Measurements from ENCODE around the gene EXOC4.

Gene EXOC4

DNA sequence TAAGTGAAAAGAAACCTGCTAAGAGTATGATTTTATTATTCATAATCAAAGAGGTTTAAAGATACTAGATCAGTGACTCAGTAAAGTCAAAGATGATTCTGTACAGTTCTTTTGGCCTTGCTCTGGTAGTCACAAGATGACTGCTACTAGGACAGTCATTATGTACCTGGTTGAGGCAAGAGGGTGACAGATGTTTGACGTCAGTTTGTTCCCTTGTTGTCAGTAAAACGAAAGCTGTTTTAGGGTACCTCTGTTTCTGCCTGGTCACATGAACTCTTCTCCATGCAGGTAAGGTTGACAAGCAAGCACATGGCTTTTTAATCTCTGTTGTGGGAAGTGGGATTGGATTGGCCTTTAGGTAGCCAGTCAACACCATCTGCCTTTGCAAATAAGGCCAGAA is 308.0 kb downstream of the EXOC4 start:
- Histone ChIP-seq H3K36me3 (ENCODE audit: insufficient read depth, insufficient read length, low read length) (no peaks in the 10 kb centered on the region), H3K27me3 (ENCODE audit: insufficient read depth, insufficient read length) (no peaks in the 10 kb centered on the region), H3K9ac (ENCODE audit: insufficient read length, low read depth) (no peak overlapping the region), H3K4me1 (ENCODE audit: insufficient read depth, insufficient read length) (no peaks in the 10 kb centered on the region), H3K9me3 (ENCODE audit: insufficient read depth, low read length) (no peaks in the 10 kb centered on the region), H3K4me3 (ENCODE audit: insufficient read length, low read depth) (no peak overlapping the region)
- TF ChIP-seq YY1 (IDR thresholded peaks at IDR 0.05; ENCODE audit: insufficient read depth, insufficient read length) (no peak), ZNF274 (IDR thresholded peaks at IDR 0.05; ENCODE audit: low read depth, low read length) (no peak), SUZ12 (IDR thresholded peaks at IDR 0.05; ENCODE audit: extremely low read depth, insufficient read depth, insufficient read length) (no peak)
- no peak for DNase-seq (ENCODE audit: low read depth, low spot score)

DNA sequence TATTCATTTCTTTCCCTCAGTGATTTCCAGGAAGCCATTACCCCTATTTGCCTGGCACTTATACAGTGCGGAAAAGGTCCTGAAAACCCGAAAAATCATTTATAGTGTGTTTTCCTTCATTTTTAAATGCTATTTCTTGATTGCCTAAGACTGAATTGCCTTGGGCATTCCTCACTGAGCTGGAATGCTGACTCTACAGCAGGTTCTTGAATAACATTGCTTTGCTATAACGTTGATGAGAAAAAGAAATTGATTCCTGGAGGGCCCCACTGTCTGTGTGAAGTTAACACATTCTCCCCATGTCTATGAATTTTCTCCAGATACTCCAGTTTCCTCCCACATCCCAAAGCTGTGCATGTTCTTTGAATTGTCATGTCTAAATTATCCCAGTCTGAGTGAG is 308.5 kb downstream of the EXOC4 start:
- DNase-seq (ENCODE audit: low read depth, low spot score) = no peak
- H3K4me3 ChIP-seq (ENCODE audit: insufficient read length, low read depth) = no peak overlapping the region
- no peaks in the 10 kb centered on the region for H3K4me1 ChIP-seq (ENCODE audit: insufficient read depth, insufficient read length)
- H3K27me3 ChIP-seq (ENCODE audit: insufficient read depth, insufficient read length) = no peaks in the 10 kb centered on the region
- H3K36me3 ChIP-seq (ENCODE audit: insufficient read depth, insufficient read length, low read length) = no peaks in the 10 kb centered on the region
- H3K9ac ChIP-seq (ENCODE audit: insufficient read length, low read depth) = no peak overlapping the region
- TF ChIP-seq ZNF274 (IDR thresholded peaks at IDR 0.05; ENCODE audit: low read depth, low read length) = no peak
- no peak for TF ChIP-seq SUZ12 (IDR thresholded peaks at IDR 0.05; ENCODE audit: extremely low read depth, insufficient read depth, insufficient read length)
- TF ChIP-seq YY1 (IDR thresholded peaks at IDR 0.05; ENCODE audit: insufficient read depth, insufficient read length) = no peak
- H3K9me3 ChIP-seq (ENCODE audit: insufficient read depth, low read length) = no peaks in the 10 kb centered on the region

DNA sequence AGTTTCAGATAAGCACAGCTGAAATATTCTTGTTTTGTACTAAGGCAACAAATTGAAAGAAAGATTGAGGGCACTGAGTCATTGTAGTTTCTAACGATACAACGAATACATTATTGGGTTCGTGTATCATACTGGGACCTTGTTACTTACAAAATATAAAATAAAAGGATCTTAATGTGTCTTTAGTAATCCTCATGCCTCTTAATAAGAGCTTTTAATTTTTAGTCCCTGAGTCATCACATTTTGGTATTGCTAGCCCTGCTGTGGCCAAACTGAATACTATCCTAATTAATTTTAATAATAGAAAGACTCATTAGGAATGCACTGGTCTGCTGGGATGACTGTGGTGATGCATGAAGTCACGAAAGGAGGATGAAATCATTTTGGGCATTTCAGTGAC is 309.7 kb downstream of the EXOC4 start:
- H3K36me3 ChIP-seq (ENCODE audit: insufficient read depth, insufficient read length, low read length) = no peaks in the 10 kb centered on the region
- no peak for DNase-seq (ENCODE audit: low read depth, low spot score)
- TF ChIP-seq YY1 (IDR thresholded peaks at IDR 0.05; ENCODE audit: insufficient read depth, insufficient read length) (no peak), ZNF274 (IDR thresholded peaks at IDR 0.05; ENCODE audit: low read depth, low read length) (no peak), SUZ12 (IDR thresholded peaks at IDR 0.05; ENCODE audit: extremely low read depth, insufficient read depth, insufficient read length) (no peak)

DNA sequence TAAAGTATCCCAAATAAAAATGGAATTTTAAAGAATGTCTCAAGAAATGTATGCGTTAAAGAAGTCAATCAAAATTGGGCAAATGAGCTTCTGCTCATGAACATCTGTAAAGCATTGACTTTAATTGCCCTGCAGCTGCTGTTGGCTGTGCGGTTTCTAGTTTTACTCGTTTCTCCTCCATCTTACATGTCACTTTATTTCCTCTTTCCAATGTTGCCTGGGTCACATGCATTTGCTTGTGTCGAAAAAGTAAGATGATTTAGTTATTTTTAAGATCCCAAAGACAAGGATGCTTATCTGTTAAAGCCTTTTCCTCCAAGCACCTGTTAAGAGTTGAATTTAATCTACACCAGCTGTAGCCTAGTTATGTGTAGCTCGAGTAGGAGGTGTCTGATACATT is 310.4 kb downstream of the EXOC4 start:
- TF ChIP-seq SUZ12 (IDR thresholded peaks at IDR 0.05; ENCODE audit: extremely low read depth, insufficient read depth, insufficient read length) (no peak), YY1 (IDR thresholded peaks at IDR 0.05; ENCODE audit: insufficient read depth, insufficient read length) (no peak), ZNF274 (IDR thresholded peaks at IDR 0.05; ENCODE audit: low read depth, low read length) (no peak)
- Histone ChIP-seq H3K27me3 (ENCODE audit: insufficient read depth, insufficient read length) (no peaks in the 10 kb centered on the region), H3K4me1 (ENCODE audit: insufficient read depth, insufficient read length) (no peaks in the 10 kb centered on the region), H3K36me3 (ENCODE audit: insufficient read depth, insufficient read length, low read length) (no peaks in the 10 kb centered on the region), H3K4me3 (ENCODE audit: insufficient read length, low read depth) (no peak overlapping the region), H3K9me3 (ENCODE audit: insufficient read depth, low read length) (no peaks in the 10 kb centered on the region), H3K9ac (ENCODE audit: insufficient read length, low read depth) (no peak overlapping the region)
- DNase-seq (ENCODE audit: low read depth, low spot score) = no peak

More for the DNA sequence above, 309.7 kb downstream of the EXOC4 start:
- Histone ChIP-seq H3K27me3 (ENCODE audit: insufficient read depth, insufficient read length) (no peaks in the 10 kb centered on the region), H3K9me3 (ENCODE audit: insufficient read depth, low read length) (no peaks in the 10 kb centered on the region), H3K4me3 (ENCODE audit: insufficient read length, low read depth) (no peak overlapping the region), H3K4me1 (ENCODE audit: insufficient read depth, insufficient read length) (no peaks in the 10 kb centered on the region), H3K9ac (ENCODE audit: insufficient read length, low read depth) (no peak overlapping the region)

DNA sequence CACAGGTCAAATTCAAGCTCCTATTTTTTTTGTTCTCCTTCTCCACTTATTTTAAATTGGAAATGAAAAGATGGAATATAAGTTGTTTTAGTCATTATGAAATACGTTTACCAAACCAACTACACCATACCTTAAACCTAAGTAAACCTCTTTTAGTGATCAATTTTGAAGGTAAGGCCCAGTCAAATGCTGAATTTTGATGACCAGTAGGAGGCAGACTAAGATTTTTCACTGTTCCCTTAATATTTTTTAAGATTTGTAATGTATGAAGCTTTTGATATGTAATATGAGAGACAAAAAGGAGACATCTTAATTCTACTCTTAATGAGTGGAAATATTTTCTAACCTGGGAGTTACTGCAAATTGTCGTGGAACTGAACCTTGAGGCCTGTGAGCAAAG is 311.6 kb downstream of the EXOC4 start:
- no peaks in the 10 kb centered on the region for H3K9me3 ChIP-seq (ENCODE audit: insufficient read depth, low read length)
- no peak overlapping the region for H3K4me3 ChIP-seq (ENCODE audit: insufficient read length, low read depth)
- H3K4me1 ChIP-seq (ENCODE audit: insufficient read depth, insufficient read length) = no peaks in the 10 kb centered on the region
- H3K27me3 ChIP-seq (ENCODE audit: insufficient read depth, insufficient read length) = no peaks in the 10 kb centered on the region
- H3K36me3 ChIP-seq (ENCODE audit: insufficient read depth, insufficient read length, low read length) = no peaks in the 10 kb centered on the region
- no peak for TF ChIP-seq YY1 (IDR thresholded peaks at IDR 0.05; ENCODE audit: insufficient read depth, insufficient read length)
- TF ChIP-seq SUZ12 (IDR thresholded peaks at IDR 0.05; ENCODE audit: extremely low read depth, insufficient read depth, insufficient read length) = no peak
- TF ChIP-seq ZNF274 (IDR thresholded peaks at IDR 0.05; ENCODE audit: low read depth, low read length) = no peak
- no peak overlapping the region for H3K9ac ChIP-seq (ENCODE audit: insufficient read length, low read depth)
- no peak for DNase-seq (ENCODE audit: low read depth, low spot score)

DNA sequence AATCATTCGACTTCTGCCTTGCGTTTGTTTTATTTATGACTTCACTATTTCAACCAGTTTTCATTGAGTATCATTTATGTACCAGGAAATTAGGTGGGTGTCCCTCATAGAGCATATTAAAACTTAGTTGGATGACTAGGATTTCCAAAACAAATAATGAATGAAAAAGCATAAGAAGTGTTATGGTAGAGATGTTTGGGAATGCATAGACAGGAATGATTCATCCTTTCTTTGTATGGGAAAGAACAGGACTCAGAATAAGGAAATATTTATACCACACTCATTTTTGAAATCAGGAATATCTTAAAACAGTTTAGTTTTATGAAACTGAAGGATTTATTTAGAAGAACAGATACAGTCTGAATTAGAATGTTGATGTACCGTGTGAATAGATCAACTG is 315.7 kb downstream of the EXOC4 start:
- DNase-seq (ENCODE audit: low read depth, low spot score) = no peak
- no peaks in the 10 kb centered on the region for H3K27me3 ChIP-seq (ENCODE audit: insufficient read depth, insufficient read length)
- no peaks in the 10 kb centered on the region for H3K36me3 ChIP-seq (ENCODE audit: insufficient read depth, insufficient read length, low read length)
- no peak for TF ChIP-seq ZNF274 (IDR thresholded peaks at IDR 0.05; ENCODE audit: low read depth, low read length)
- H3K4me1 ChIP-seq (ENCODE audit: insufficient read depth, insufficient read length) = no peaks in the 10 kb centered on the region
- H3K9ac ChIP-seq (ENCODE audit: insufficient read length, low read depth) = no peak overlapping the region
- H3K4me3 ChIP-seq (ENCODE audit: insufficient read length, low read depth) = no peak overlapping the region
- H3K9me3 ChIP-seq (ENCODE audit: insufficient read depth, low read length) = no peaks in the 10 kb centered on the region

DNA sequence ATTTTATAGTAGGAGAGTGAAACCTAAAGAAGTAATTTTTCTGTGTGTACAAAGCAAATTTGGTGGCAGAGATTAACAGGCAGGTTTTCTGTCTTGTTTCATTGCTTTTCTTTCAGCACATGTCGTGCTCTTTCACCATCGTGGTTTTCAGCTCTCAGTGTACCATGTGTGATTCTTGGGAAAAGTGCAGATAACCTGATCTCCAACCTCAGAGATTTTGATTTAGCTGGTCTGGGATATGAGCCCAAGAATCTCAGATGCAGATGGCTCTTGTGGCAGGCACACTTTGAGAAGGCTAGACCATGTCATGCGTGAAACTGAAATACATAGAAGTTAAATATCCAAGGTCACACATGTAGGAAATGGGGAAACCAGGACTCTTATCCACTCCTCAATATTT is 317.4 kb downstream of the EXOC4 start:
- H3K27me3 ChIP-seq (ENCODE audit: insufficient read depth, insufficient read length) = no peaks in the 10 kb centered on the region
- H3K36me3 ChIP-seq (ENCODE audit: insufficient read depth, insufficient read length, low read length) = no peaks in the 10 kb centered on the region
- TF ChIP-seq YY1 (IDR thresholded peaks at IDR 0.05; ENCODE audit: insufficient read depth, insufficient read length) = no peak
- no peak for TF ChIP-seq SUZ12 (IDR thresholded peaks at IDR 0.05; ENCODE audit: extremely low read depth, insufficient read depth, insufficient read length)
- TF ChIP-seq ZNF274 (IDR thresholded peaks at IDR 0.05; ENCODE audit: low read depth, low read length) = no peak
- H3K9me3 ChIP-seq (ENCODE audit: insufficient read depth, low read length) = no peaks in the 10 kb centered on the region
- no peak for DNase-seq (ENCODE audit: low read depth, low spot score)
- no peak overlapping the region for H3K4me3 ChIP-seq (ENCODE audit: insufficient read length, low read depth)
- H3K9ac ChIP-seq (ENCODE audit: insufficient read length, low read depth) = no peak overlapping the region
- no peaks in the 10 kb centered on the region for H3K4me1 ChIP-seq (ENCODE audit: insufficient read depth, insufficient read length)

DNA sequence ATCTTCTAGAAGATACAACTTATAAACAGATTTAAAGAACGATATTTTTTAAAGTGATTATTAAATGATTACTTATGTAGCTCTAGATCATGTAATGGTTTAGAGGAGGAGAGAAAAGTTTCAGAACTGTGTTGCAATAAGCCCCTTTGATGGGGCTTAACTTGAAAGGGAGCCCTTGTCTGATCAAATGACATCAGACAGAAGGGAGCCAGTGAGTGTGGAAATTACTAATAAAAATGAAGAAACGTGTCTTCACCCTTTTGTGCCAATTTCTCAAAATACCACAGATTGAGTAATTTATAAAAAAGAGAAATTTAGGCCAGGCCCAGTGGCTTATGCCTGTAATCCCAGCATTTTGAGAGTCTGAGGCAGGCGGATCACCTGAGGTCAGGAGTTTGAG is 318.2 kb downstream of the EXOC4 start:
- Histone ChIP-seq H3K36me3 (ENCODE audit: insufficient read depth, insufficient read length, low read length) (no peaks in the 10 kb centered on the region), H3K4me3 (ENCODE audit: insufficient read length, low read depth) (no peak overlapping the region), H3K4me1 (ENCODE audit: insufficient read depth, insufficient read length) (no peaks in the 10 kb centered on the region), H3K9ac (ENCODE audit: insufficient read length, low read depth) (no peak overlapping the region), H3K9me3 (ENCODE audit: insufficient read depth, low read length) (no peaks in the 10 kb centered on the region), H3K27me3 (ENCODE audit: insufficient read depth, insufficient read length) (no peaks in the 10 kb centered on the region)
- TF ChIP-seq YY1 (IDR thresholded peaks at IDR 0.05; ENCODE audit: insufficient read depth, insufficient read length) (no peak), ZNF274 (IDR thresholded peaks at IDR 0.05; ENCODE audit: low read depth, low read length) (no peak), SUZ12 (IDR thresholded peaks at IDR 0.05; ENCODE audit: extremely low read depth, insufficient read depth, insufficient read length) (no peak)
- no peak for DNase-seq (ENCODE audit: low read depth, low spot score)

Data from NT2/D1 (cell line).